ENCODE results near the gene CAMTA1. TPM values are rescaled to one million over a fixed set of nuclear protein-coding genes. Genes with fewer than 3 reads are reported as not detected.

CAMTA1 gene
- total RNA-seq, 1 experiment from 2014 or later = 82.2 TPM

DNA sequence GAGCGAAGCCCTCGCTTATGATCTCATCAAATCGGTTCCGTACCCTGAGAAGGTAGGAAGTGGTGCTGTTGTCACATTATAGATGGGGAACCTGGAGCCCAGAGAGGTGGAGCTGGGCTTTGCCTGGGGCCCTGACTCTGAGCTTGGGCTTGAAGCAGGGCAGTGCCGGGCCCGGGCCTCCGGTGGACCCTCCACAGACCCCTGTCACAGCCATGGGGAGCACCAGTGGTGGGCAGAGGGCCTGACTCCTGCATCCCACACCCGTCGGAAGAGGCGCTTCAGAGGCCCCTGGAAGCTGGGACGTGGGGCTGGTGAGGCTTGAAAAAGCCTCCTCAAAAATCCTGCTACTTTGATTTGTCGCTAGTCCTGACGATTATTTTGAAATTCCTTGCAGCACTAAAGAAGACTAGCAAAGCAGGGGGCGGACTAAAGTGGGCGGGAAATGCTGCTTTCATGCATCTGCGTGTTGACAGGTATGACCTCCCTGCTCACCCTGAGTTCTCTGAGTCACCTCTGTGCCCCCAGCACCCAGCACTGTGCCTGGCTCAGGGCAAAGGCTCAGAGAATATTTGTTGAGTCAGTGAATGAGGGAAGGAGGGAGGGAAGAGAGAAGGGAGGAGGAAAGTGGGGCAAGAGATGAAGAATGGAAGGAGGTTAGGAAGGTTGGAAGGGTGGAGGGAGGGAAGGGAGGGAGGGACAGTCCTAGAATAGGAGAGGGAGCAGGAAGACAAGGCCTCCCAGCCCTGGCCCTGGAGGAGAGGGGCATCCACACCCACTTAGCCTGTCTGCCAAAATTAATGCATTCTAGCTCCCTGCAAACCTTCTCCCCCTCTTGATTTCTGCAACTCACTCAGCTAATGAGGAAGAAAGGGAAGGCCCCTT, 723.0 kb downstream of the CAMTA1 start:
- no TSS peak for BruUV-seq (replicated peaks)
- H3K9me3 ChIP-seq (ENCODE audit: control insufficient read depth, insufficient read depth, low read depth, low read length) = no peaks in the 10 kb centered on the region
- H3K4me3 ChIP-seq (ENCODE audit: low read depth in 2 of 2, low read length in 2 of 2) = no peak overlapping the region
- no peak for DNase-seq (ENCODE audit: low read depth, low spot score)
- ATAC-seq = no peak
- H3K27ac ChIP-seq (ENCODE audit: low read length) = no peak overlapping the region
- no peaks in the 10 kb centered on the region for H3K36me3 ChIP-seq (ENCODE audit: control insufficient read depth, insufficient read depth, low read length)
- CTCF ChIA-PET = no interaction called here
- TF ChIP-seq, protein P1, sequence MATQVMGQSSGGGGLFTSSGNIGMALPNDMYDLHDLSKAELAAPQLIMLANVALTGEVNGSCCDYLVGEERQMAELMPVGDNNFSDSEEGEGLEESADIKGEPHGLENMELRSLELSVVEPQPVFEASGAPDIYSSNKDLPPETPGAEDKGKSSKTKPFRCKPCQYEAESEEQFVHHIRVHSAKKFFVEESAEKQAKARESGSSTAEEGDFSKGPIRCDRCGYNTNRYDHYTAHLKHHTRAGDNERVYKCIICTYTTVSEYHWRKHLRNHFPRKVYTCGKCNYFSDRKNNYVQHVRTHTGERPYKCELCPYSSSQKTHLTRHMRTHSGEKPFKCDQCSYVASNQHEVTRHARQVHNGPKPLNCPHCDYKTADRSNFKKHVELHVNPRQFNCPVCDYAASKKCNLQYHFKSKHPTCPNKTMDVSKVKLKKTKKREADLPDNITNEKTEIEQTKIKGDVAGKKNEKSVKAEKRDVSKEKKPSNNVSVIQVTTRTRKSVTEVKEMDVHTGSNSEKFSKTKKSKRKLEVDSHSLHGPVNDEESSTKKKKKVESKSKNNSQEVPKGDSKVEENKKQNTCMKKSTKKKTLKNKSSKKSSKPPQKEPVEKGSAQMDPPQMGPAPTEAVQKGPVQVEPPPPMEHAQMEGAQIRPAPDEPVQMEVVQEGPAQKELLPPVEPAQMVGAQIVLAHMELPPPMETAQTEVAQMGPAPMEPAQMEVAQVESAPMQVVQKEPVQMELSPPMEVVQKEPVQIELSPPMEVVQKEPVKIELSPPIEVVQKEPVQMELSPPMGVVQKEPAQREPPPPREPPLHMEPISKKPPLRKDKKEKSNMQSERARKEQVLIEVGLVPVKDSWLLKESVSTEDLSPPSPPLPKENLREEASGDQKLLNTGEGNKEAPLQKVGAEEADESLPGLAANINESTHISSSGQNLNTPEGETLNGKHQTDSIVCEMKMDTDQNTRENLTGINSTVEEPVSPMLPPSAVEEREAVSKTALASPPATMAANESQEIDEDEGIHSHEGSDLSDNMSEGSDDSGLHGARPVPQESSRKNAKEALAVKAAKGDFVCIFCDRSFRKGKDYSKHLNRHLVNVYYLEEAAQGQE (IDR thresholded peaks at IDR 0.05; ENCODE audit: insufficient read depth in 1 of 2, low read depth in 2 of 2, low read length in 1 of 2) = no peak
- TF ChIP-seq SIN3A (IDR thresholded peaks at IDR 0.05; ENCODE audit: borderline replicate concordance, insufficient read depth, low read depth, low read length) = no peak
- no peak for TF ChIP-seq CTCF (IDR thresholded peaks at IDR 0.05)
- TF ChIP-seq TCF7L2 (IDR thresholded peaks at IDR 0.05; ENCODE audit: low read depth, low read length) = no peak
- TF ChIP-seq POLR2AphosphoS5 (IDR thresholded peaks at IDR 0.05; ENCODE audit: low read depth, low read length) = no peak
- H3K27me3 ChIP-seq (ENCODE audit: control insufficient read depth, insufficient read depth, low read length) = no peaks in the 10 kb centered on the region
- intact Hi-C loops (cut with micrococcal nuclease; ENCODE audit: unreplicated experiment) = no loop called here
- in situ Hi-C loops (cut with HindIII; ENCODE audit: low pct_unique_long_range_greater_than_20kb, low sequenced_read_pairs) = no loop called here
- POLR2A ChIA-PET = no interaction called here
- H3K4me1 ChIP-seq (ENCODE audit: control insufficient read depth, insufficient read depth, low read length) = no peaks in the 10 kb centered on the region

DNA sequence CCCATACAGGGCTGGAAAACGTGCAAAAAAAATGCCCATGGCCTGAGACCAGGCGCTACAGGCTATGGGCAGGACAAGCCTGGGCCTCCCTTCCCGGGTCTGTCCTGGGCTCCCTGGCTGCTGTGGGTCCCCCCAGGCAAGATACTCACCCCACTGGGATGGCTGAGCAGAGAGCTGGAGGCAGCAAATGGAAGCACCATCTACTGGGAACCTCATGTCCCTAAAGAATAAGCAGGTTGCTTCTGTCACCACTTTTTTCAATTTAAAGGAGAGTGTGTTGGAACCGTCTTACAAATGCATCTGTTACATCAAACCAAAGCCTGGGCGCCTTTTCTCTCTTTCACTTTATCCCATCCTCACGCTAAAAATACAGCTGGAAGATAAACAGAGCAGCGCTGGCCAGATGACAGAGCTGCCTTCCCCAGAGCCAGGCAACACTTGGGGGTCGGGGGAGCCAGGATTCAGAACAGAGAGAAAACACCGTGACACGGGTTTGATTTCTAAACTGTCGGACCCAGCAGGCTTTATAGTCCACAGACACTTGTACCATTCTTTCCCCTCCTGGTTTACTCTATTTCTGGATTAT, 723.8 kb downstream of the CAMTA1 start:
- no peaks in the 10 kb centered on the region for H3K4me1 ChIP-seq (ENCODE audit: control insufficient read depth, insufficient read depth, low read length)
- no TSS peak for BruUV-seq (replicated peaks)
- ATAC-seq = no peak

More for the DNA sequence above, 723.8 kb downstream of the CAMTA1 start:
- in situ Hi-C loops (cut with HindIII; ENCODE audit: low pct_unique_long_range_greater_than_20kb, low sequenced_read_pairs) = no loop called here
- intact Hi-C loops (cut with micrococcal nuclease; ENCODE audit: unreplicated experiment) = no loop called here
- H3K36me3 ChIP-seq (ENCODE audit: control insufficient read depth, insufficient read depth, low read length) = no peaks in the 10 kb centered on the region
- no peak overlapping the region for H3K27ac ChIP-seq (ENCODE audit: low read length)
- no peaks in the 10 kb centered on the region for H3K27me3 ChIP-seq (ENCODE audit: control insufficient read depth, insufficient read depth, low read length)
- H3K9me3 ChIP-seq (ENCODE audit: control insufficient read depth, insufficient read depth, low read depth, low read length) = no peaks in the 10 kb centered on the region
- POLR2A ChIA-PET = no interaction called here
- H3K4me3 ChIP-seq (ENCODE audit: low read depth in 2 of 2, low read length in 2 of 2) = no peak overlapping the region
- DNase-seq (ENCODE audit: low read depth, low spot score) = no peak
- TF ChIP-seq CTCF (IDR thresholded peaks at IDR 0.05) (no peak), TCF7L2 (IDR thresholded peaks at IDR 0.05; ENCODE audit: low read depth, low read length) (no peak), SIN3A (IDR thresholded peaks at IDR 0.05; ENCODE audit: borderline replicate concordance, insufficient read depth, low read depth, low read length) (no peak)
- CTCF ChIA-PET = no interaction called here
